SU-DHL-6 (cell line): ENCODE measurements around the gene DEDD.

Source experiments
- CTCF ChIP-seq: fragments of 200-600 bp; sonication (generic); IDR thresholded peaks from one replicate; pipeline ENCODE4 v1.5.1; 2017; ENCODE audit warnings: antibody characterized with exemption, mild to moderate bottlenecking, low read length, moderate library complexity; ENCODE audit not compliant: insufficient read depth, poor library complexity, severe bottlenecking
- EZH2phosphoT487 ChIP-seq: fragments of 200-600 bp; sonication (generic), shearing (Covaris generic); conservative IDR thresholded peaks from 2 replicates; pipeline ENCODE4 v1.6.1; 2018; ENCODE audit warnings: mild to moderate bottlenecking, antibody characterized with exemption, low read length, moderate library complexity, mixed read lengths

DNA sequence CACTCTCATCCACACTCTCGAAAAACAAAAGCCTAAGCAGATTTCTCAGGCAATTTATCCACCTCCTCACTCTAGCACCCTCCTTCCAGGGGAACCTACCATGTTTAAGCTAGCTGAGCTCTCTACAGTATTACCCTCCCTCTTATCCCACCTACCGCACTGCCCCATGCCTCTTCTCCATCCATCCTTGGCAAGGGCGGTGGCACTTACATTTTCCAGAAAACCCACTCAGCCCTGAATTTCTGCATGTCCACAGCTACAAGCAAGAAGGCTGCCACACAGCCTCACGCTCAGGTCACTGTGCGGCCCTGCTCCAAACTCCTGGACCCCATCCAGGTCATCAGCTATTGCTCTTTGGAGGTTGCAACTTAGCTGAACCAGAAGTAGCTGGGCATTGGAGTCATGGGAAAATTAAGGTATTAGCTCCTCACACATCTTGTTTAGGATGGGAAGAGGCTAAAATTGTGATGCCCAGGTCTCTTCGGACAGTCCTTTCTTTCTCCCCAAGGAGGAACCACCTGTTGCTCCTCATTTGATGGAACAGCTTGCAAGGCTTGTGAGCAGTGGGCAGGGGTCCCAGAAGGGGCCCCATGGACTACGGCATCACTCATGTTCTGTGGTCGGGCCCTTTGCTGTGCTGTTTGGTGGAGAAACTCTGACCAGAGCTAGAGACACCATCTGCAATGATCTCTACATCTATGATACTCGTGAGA is 33.2 kb downstream of the DEDD start:
- TF ChIP-seq CTCF (no peak), EZH2phosphoT487 (no peak)
